HG03139 (cell line): ENCODE measurements around the gene A3GALT2.

Experiments
- ATAC-seq: cut with Tn5 transposase; IDR thresholded peaks from one replicate; pipeline ENCODE4 v1.9.1; 2021; ENCODE audit not compliant: unreplicated experiment

Gene A3GALT2

DNA sequence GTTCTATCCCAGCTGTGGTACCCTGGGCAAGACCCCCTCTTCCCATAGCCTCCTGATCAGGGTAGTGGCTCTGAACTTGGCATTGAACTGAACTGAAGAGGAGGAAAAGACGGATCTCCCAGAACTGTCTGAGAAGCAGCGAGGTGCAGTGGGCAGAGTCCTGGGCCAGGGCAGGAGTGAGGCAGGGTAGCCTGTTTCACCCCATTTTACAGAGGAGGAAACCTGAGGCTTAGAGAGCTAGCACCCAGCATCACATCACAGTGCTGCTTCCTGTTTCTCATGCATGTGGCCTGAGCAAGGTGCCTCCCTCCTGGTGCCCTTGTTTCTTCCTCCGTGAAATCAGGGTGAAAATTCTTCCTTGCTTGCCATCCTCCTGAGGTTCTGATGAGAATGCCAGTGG is 47.5 kb downstream of the A3GALT2 start:
- ATAC-seq: no peak

- no peak for ATAC-seq
These were observed 48.0 kb downstream of the A3GALT2 start for GRCh38 chr1:33272930-33273329.

- ATAC-seq: no peak
These were observed 48.4 kb downstream of the A3GALT2 start for GRCh38 chr1:33272509-33272908.

DNA sequence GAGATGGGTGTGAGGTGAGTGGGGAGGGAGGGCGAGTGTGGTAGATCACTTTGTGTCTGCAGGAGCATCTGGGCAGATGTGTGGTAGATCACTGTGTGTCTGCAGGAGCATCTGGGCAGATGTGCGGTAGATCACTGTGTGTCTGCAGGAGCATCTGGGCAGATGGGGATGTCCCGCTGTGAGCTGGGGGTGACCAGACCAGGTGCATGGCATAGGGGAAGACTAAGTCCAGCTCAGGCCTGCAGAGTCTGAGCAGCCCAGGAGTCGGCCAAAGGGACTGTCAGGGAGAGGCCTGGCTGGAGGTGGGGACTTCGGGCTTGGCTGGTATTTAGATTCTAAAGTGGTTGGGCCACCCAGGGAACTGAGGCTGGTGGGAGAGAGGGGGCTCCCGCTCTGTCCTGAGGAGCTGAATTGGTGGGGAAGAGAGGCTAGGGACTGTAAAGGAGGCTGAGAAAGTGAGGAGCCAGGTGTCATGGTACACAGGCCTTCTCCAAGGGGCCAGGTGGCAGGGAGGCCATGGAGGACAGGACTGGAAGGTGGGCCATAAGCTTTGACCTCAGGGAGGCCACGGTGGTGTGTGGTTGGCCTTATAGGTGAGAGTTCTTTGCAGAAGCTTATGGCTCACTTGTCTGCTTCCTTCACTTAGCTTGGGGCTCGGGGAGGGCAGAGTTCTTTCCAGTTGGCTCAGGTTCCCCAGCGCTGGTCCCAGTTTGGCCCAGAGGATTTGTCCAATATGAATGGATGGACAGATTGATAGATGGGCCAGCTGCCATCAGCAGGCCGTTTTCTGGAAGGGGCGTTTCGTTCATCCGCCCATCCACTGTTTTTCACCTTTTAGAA is 49.0 kb downstream of the A3GALT2 start:
- no peak for ATAC-seq

- ATAC-seq: no peak
These were observed 50.0 kb downstream of the A3GALT2 start for GRCh38 chr1:33270808-33271465.

DNA sequence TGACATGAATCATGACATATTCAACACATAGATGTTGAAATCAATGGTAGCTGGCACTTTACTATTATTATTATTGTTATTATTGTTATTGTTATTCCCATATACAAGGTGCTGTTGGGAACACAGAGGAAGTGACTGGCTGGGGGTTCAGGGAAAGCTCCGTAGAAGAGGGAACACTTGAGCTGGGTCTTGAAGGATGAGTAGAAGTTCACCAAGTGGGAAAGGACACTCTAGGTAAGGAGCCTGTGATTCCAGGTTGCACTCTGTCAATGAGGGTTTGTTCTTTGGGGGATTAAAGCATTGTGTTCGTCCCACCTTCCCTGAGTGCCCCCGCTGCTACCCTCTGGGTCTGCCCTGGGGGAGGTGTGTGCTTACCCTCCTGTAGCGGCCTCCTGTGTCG is 50.5 kb downstream of the A3GALT2 start:
- no peak for ATAC-seq

GRCh38 chr1:33269621-33270020 is 51.3 kb downstream of the A3GALT2 start:
- ATAC-seq: no peak

GRCh38 chr1:33268927-33269610 is 51.8 kb downstream of the A3GALT2 start:
- no peak for ATAC-seq

- no peak for ATAC-seq
These were observed 52.4 kb downstream of the A3GALT2 start for GRCh38 chr1:33268457-33268856.

DNA sequence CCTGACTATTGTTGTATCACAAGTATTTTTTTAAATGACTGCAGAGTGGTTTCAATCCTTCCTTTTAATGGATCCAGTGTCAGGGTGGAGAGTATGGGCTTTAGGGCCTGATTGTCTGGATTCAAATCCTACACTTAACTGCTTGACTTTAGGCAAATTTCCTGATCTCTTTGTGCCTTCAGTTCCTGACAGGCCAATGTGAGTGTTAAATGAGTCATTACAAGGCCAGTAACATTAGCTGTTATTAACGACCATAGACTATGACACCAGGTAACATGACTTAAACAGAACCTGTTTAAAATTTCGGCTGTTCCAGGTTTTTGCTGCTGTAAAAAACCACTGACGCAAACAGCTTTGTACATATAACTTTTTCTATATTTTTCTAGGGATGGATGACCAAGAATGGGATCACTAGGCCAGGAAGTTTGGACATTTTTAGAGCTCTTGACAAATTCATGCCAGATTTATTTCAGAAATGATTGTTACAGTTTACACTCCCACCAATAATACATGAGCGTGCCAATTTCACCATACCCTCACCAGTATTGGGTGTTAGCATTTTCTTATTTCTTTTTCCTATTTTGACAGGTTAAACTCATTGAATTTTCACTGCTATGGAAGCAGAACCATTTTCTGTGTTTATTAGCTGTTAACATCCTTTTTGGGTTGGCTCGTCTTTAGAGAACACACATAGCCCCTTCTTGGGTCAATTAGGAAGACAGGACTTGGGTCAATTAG is 53.3 kb downstream of the A3GALT2 start:
- ATAC-seq: no peak

DNA sequence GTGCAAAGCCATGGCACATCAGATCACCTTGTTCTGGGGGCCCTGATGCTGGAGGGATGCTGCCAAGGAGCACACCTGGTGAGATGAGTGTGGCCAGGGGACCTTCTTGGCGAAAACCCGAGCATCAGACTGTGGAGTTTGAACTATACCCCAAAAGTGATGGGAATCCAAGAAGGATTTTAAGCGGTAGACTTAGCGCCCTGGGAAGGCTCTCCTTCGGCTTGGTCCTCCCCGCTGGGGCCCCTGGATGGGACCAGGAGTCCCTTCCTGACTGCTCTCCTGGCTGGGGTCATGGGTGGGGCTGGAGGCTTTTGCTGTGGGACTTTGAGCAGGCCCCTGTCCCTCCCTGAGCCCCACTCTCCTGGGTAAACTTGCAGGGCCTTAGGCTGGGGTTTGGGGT is 54.1 kb downstream of the A3GALT2 start:
- no peak for ATAC-seq

- no peak for ATAC-seq
These were observed 54.9 kb downstream of the A3GALT2 start for GRCh38 chr1:33265780-33266605.

- no peak for ATAC-seq
These were observed 56.9 kb downstream of the A3GALT2 start for GRCh38 chr1:33263890-33264504.

- no peak for ATAC-seq
These were observed 59.6 kb downstream of the A3GALT2 start for GRCh38 chr1:33261344-33261743.

DNA sequence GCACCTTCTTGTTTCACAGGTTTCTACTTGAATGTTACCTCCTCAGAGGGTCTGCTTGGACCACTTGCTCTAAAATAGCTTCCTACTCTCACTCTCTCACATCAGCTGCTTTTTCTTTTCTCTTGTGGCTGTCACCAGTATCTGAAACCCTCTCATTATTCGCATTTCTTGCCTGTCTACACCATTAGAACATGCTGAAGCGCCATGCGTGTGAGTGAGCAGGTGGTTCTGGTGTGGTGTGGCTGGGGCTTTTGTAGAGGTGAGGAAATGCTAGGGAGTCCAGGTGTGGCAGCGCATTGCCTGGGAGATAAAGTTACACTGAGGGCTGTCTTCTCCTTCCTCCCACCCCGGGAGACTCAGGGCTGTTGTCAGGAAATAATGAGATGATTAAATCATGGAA is 60.5 kb downstream of the A3GALT2 start:
- ATAC-seq: no peak

GRCh38 chr1:33259879-33260278 is 61.0 kb downstream of the A3GALT2 start:
- ATAC-seq: no peak

DNA sequence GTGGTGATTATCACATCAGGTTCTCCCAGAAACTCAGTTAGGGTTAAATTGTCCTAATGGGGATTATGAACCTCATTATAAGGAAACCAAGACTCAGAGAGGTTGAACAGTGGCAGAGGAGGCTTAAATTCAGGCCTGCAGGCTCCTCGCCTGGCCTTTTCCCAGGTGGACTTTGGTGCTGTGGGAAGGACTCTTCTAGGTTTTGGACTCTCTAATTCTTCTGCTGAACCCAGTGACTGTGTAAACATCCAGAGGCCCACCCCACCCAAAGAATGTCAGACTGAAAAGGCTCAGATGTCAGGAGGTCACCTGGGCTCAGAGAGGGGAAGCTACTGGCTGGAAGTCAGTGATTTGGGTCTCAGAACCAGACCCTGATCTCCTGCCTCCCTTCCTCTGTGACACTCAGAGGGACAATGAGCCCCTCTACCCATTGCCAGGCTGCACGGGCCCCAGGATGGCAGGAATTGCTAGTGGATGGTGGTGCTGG is 62.1 kb downstream of the A3GALT2 start:
- no peak for ATAC-seq

DNA sequence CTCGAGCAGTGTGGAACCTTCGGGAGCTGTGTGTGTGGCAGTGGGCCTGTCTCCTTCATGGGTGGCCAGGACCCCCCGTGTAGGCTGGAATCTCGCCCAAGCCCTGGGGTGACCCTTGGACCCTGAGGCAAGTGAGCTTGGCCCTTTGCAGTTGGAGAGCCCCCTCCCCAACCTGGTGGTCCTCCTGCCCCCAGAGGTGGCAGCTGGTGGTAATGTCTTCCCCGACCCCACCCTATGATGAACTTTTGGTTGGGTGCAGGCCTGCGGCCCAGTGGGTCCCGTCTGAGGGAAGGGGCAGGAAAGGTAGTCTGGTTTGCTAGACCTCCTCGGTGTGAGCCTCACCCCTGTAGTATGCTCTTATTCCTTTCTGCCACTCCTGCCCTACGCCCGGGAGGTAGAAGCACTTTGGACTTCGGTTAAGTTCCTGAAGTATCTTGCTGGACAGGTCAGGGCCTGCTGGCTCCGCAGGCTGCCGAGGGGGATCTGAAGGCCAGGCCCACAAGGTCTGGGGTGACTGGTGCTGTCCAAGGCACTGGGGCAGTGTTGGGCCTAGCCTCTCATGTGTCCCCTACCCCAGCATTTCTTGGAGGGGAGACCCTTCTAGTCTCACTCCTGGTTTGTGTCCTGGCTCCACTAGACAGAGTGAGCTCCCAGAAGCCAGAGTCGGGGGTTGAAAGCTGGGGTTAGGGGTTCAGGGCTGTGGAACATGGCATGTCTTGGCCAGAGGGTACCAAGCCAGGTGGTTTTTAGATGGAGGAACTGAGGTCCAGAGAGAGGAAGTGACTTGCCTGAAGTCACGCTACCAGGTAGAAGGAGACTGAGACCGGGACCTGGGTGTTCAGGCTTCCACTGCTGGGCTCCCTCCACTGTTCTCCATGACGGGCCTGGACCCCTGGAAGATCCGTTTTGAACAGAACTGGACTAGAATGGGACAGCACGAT is 62.9 kb downstream of the A3GALT2 start:
- no peak for ATAC-seq
